ENCODE measurements around the gene SELENOO.

SELENOO gene

GRCh38 chr22:50194037-50194805, 6.6 kb upstream of the SELENOO start:
- DNase-seq (ENCODE audit: low spot score) = no peak
- TF ChIP-seq CTCF (IDR thresholded peaks at IDR 0.05; ENCODE audit: poor library complexity, severe bottlenecking) = no peak
- no peak overlapping the region for H3K4me3 ChIP-seq (ENCODE audit: severe bottlenecking)
- no peak overlapping the region for H3K27ac ChIP-seq (ENCODE audit: poor library complexity, severe bottlenecking)
- ATAC-seq (ENCODE audit: low read depth) = no peak
- H3K27me3 ChIP-seq (ENCODE audit: insufficient read depth, poor library complexity, severe bottlenecking) = no peaks in the 10 kb centered on the region
- no peaks in the 10 kb centered on the region for H3K9me3 ChIP-seq (ENCODE audit: severe bottlenecking)
- H3K4me1 ChIP-seq (ENCODE audit: insufficient read depth, poor library complexity, severe bottlenecking) = peaks cover 19% of the 10 kb centered on the region
- H3K36me3 ChIP-seq (ENCODE audit: low read depth) = peaks cover 61% of the 10 kb centered on the region

GRCh38 chr22:50196256-50196655, 4.6 kb upstream of the SELENOO start:
- H3K27ac ChIP-seq (ENCODE audit: poor library complexity, severe bottlenecking) = no peak overlapping the region
- H3K4me1 ChIP-seq (ENCODE audit: insufficient read depth, poor library complexity, severe bottlenecking) = peaks cover 11% of the 10 kb centered on the region
- no peak overlapping the region for H3K4me3 ChIP-seq (ENCODE audit: severe bottlenecking)
- H3K36me3 ChIP-seq (ENCODE audit: low read depth) = peaks cover 63% of the 10 kb centered on the region
- no peak for ATAC-seq (ENCODE audit: low read depth)
- TF ChIP-seq CTCF (IDR thresholded peaks at IDR 0.05; ENCODE audit: poor library complexity, severe bottlenecking) = no peak
- no peaks in the 10 kb centered on the region for H3K27me3 ChIP-seq (ENCODE audit: insufficient read depth, poor library complexity, severe bottlenecking)
- DNase-seq (ENCODE audit: low spot score) = no peak
- H3K9me3 ChIP-seq (ENCODE audit: severe bottlenecking) = no peaks in the 10 kb centered on the region

GRCh38 chr22:50197000-50197800, 3.6 kb upstream of the SELENOO start:
- Histone ChIP-seq H3K9me3 (ENCODE audit: severe bottlenecking) (no peaks in the 10 kb centered on the region), H3K27me3 (ENCODE audit: insufficient read depth, poor library complexity, severe bottlenecking) (no peaks in the 10 kb centered on the region), H3K36me3 (ENCODE audit: low read depth) (peaks cover 53% of the 10 kb centered on the region), H3K4me1 (ENCODE audit: insufficient read depth, poor library complexity, severe bottlenecking) (peaks cover 1% of the 10 kb centered on the region), H3K4me3 (ENCODE audit: severe bottlenecking) (no peak overlapping the region), H3K27ac (ENCODE audit: poor library complexity, severe bottlenecking) (no peak overlapping the region)
- ATAC-seq (ENCODE audit: low read depth) (no peak), DNase-seq (ENCODE audit: low spot score) (no peak)
- TF ChIP-seq CTCF (IDR thresholded peaks at IDR 0.05; ENCODE audit: poor library complexity, severe bottlenecking) = no peak

GRCh38 chr22:50197856-50198623, 2.8 kb upstream of the SELENOO start:
- Histone ChIP-seq H3K36me3 (ENCODE audit: low read depth) (peaks cover 50% of the 10 kb centered on the region), H3K27ac (ENCODE audit: poor library complexity, severe bottlenecking) (no peak overlapping the region), H3K4me3 (ENCODE audit: severe bottlenecking) (no peak overlapping the region), H3K4me1 (ENCODE audit: insufficient read depth, poor library complexity, severe bottlenecking) (no peaks in the 10 kb centered on the region), H3K9me3 (ENCODE audit: severe bottlenecking) (no peaks in the 10 kb centered on the region), H3K27me3 (ENCODE audit: insufficient read depth, poor library complexity, severe bottlenecking) (no peaks in the 10 kb centered on the region)
- TF ChIP-seq CTCF (IDR thresholded peaks at IDR 0.05; ENCODE audit: poor library complexity, severe bottlenecking) = no peak
- ATAC-seq (ENCODE audit: low read depth) = no peak
- DNase-seq (ENCODE audit: low spot score) = no peak
